GM12874 (cell line): ENCODE results near the gene ETS2.

Experiments used
- TF ChIP-seq, protein P1 (sequence below): IDR thresholded peaks from 2 replicates; pipeline ENCODE4 v1.5.1; 2011; ENCODE audit warnings: low read depth, mild to moderate bottlenecking, control low read depth, low read length, moderate library complexity; ENCODE audit not compliant: insufficient read depth

The ETS2 gene

DNA sequence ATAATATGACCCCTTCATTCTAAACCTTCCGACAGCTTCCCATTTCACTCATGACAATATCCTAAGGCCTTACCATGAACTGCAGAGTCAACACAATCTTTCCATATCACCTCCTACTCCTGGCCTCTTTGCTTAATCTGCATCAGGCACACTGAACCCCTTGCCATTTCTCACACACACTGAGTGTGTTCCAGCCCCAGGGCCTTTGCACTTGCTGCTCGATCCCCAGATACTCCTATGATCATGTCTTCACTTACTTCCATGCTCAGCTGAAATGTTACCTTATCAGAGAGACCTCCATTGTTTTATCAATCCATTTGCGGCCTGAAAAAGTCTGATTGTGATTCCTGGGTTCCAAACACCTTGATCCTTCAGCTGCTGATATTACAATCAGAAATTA lies 47.0 kb downstream of the ETS2 start:
- TF ChIP-seq, protein P1, sequence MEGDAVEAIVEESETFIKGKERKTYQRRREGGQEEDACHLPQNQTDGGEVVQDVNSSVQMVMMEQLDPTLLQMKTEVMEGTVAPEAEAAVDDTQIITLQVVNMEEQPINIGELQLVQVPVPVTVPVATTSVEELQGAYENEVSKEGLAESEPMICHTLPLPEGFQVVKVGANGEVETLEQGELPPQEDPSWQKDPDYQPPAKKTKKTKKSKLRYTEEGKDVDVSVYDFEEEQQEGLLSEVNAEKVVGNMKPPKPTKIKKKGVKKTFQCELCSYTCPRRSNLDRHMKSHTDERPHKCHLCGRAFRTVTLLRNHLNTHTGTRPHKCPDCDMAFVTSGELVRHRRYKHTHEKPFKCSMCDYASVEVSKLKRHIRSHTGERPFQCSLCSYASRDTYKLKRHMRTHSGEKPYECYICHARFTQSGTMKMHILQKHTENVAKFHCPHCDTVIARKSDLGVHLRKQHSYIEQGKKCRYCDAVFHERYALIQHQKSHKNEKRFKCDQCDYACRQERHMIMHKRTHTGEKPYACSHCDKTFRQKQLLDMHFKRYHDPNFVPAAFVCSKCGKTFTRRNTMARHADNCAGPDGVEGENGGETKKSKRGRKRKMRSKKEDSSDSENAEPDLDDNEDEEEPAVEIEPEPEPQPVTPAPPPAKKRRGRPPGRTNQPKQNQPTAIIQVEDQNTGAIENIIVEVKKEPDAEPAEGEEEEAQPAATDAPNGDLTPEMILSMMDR, result no peak

DNA sequence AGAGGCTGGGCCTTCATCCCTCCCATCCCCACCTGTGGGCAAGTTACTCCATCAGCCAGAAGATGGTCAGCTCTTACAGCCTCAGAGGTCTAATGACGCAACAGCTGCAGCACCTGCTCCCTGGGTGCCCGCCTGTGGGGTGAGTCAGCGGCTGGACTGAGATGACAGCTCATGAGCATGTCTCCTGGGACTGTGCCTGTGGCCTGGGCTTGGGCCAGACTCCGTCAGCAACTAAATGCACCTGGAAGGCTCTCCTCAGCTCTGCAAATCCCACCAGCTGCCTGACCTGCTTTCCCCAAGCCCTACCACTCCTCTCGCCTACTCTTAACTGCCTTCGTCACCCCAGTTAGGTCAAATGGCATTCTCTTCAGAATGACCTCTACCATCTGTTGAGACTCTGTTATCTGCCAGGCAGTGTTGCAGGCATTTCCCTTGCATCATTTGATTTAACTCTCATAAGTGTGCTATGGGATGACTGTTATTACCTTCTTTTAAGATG lies 47.7 kb downstream of the ETS2 start:
- TF ChIP-seq, protein P1, result no peak

DNA sequence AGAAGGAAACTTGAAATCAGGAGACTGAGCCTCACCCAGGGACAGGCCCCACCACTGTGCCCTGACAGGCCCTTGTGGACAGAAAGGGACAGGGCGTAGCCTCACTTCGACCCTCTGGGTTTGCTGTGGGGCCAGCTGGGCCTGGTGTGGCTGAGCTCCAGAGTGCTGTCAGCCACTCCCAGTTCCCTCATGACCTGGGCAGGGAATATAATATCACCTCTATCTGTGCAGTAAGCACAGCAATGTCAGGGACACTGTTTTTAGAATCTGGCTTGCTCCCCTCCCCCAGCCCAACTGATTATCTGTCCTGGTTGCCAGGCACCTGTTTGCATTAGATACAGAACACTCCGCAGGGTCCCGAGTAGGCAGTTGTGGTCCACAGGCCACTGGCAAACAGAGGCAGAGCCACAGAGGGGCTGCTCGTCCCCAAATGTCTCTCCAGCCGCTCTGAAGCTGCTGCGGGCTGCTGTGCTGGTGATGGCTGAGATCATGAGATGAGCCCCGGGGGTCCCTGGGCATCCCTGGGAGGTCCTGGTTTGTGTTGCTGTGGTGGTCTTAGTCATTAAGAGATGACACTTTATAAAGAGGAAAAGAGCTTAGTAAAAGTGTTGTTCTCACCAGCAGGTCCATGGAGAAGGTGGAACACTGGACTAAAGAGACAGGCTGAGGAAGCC lies 51.6 kb downstream of the ETS2 start:
- TF ChIP-seq, protein P1, result no peak

DNA sequence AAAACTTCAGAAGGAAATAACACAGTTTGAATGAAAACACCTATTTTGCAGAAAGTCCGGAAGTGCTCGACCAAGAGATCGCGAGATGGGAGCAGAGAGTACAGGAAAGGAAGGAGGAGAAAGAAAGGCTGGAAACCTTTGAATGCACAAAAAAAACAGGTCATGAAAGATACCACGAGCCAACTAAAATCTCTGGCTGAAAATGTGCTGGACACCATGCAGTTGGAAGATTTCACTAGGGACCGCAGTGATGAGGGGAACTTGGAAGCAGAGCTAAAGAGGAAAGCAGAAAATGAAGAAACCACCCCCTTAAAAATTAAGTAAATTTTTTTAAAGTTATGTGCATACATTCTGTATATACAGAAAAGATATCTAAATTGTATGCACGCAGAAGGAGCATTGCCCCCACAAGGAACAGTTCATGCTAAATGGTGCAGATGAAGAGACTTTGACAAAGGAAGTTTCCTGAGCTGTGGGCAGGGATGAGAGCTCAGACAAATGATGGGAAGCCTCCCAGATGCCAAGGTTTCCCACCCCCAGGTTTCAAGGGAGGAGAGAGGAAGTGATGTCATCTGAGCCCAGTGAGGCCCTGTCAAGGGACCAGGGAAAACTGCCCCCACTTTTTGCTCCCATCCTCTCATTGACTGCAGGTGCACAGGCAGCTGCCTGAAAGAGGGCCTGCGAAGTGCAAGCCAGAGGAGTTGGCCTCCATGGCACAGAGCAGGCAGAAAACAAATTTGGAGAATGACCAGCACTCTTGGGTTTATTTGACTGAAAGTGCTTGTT lies 52.5 kb downstream of the ETS2 start:
- TF ChIP-seq, protein P1, result no peak

DNA sequence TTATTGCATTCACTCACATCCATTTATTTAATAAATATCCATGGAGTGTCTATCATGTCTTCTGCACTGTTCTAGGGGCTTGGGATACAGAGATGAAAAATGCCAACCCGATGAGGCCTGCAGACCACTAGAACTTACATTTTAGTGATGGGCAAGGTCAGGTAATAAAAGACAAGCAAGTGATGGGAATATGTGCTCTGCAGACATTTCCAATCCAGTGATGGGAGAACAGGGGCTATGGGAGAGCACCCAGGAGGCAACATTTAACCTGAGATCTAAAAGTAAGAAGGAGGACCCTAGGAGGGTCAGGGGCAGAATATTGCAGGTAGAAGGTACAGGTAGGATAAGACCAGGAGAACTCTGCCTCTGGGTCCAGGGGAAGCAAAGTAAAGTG lies 53.1 kb downstream of the ETS2 start:
- TF ChIP-seq, protein P1, result no peak

DNA sequence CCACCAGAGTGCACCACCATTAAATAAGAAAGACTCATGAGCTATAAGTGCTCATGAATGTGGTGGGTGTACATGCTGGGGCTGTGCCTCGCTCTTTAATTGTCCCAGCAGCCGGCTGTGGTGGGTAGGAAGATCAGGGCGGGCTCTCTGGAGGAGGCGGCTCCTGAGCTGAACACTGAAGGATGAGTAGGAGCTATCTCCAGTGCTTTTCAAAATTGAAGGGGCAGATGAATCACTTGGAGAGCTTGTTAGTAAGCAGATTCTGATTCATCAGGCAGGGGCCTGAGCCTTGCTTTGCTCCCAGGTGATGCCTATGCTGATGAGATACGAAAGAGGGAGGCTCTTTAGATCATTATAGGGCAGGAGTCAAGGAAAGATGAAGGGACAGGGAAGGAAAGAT lies 54.1 kb downstream of the ETS2 start:
- TF ChIP-seq, protein P1, result no peak

DNA sequence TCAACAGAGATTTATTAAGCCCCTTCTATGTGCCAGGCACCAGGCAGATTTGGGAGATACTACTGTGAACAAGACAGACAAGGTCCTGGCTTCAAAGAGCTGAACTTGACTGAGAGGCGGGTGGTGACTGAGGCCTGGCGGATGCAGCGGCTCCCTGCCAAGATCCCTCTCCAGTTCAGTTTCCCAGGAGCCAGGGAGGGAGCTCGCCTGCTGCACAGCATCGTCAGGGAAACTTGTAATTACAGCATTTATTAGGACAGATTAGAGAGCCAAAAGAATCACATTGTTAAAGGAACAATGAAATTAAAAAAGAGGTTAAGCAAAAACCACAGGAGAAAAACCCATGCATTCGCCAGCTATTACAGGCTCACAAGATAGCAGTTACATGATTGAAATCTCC lies 55.3 kb downstream of the ETS2 start:
- TF ChIP-seq, protein P1, result no peak
